ENCODE data around the gene CDC37L1. TPM values are rescaled to one million over a fixed set of nuclear protein-coding genes. Genes with fewer than 3 reads are reported as not detected.

The CDC37L1 gene
- total RNA-seq, 1 donor from 2014 or later, result 23.8 TPM

DNA sequence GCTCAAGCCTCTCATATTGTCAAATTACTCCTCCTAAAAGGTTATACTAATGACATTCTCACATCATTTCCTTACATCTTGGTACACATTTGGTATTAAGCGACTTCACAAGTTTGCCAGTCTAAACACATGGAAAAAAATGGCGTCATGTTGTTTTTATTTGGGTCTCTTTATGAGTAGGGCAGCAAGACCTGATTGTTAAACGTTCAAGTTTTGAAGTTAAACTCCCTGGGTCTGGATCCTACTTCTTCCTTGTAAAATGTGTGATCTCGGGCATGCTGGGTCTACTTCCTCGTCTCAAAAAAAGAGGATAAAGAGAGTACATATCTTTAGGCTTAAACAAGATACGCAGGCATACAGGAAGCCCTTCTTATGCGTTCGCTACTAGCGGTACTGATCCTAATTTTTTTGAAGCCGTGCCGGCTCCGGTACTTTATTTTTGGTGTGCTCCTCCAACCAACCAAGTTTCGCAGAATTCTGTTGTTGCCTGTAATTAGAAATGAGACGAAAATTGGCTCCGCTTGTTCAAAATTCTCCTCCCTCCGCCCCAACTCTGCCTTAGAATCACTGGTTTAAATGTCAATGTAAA, 596 bp upstream of the CDC37L1 start:
- Histone ChIP-seq H3K27ac (peak overlapping the region; percentile 98), H3K4me3 (peak overlapping the region; percentile 77 to 94), H3K9me3 (no peaks in the 10 kb centered on the region), H3K4me1 (peaks cover 33% of the 10 kb centered on the region), H3K27me3 (no peaks in the 10 kb centered on the region), H3K36me3 (no peaks in the 10 kb centered on the region)
- TF ChIP-seq POLR2AphosphoS5 (IDR thresholded peaks at IDR 0.05; ENCODE audit: insufficient read depth in 1 of 2, low read depth in 1 of 2) (no peak), POLR2A (IDR thresholded peaks at IDR 0.05) (no peak)
- TF ChIP-seq, protein P1, sequence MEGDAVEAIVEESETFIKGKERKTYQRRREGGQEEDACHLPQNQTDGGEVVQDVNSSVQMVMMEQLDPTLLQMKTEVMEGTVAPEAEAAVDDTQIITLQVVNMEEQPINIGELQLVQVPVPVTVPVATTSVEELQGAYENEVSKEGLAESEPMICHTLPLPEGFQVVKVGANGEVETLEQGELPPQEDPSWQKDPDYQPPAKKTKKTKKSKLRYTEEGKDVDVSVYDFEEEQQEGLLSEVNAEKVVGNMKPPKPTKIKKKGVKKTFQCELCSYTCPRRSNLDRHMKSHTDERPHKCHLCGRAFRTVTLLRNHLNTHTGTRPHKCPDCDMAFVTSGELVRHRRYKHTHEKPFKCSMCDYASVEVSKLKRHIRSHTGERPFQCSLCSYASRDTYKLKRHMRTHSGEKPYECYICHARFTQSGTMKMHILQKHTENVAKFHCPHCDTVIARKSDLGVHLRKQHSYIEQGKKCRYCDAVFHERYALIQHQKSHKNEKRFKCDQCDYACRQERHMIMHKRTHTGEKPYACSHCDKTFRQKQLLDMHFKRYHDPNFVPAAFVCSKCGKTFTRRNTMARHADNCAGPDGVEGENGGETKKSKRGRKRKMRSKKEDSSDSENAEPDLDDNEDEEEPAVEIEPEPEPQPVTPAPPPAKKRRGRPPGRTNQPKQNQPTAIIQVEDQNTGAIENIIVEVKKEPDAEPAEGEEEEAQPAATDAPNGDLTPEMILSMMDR (IDR thresholded peaks at IDR 0.05), result no peak
- intact Hi-C loops (cut with DNase I), result no loop called here
- DNase-seq (ENCODE audit: extremely low spot score in 2 of 2), result no peak

DNA sequence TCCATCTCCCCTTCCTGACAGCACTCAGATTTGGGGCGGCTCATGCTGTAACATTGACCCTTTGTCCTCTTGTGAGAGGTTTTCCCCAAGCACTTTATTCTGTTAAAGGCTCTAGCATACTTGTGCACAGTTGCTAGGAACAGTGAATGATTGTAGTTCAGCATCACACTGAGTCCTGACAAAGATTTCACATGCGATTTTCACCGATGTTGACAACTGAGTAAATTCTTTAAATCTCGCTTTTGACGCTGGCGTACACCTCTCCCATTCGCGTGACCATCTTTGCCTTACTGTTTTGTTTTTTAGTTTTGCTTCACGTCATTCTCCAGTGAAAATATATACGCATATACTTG, 780 bp downstream of the CDC37L1 start:
- no peak for DNase-seq (ENCODE audit: extremely low spot score in 2 of 2)
- no peak for TF ChIP-seq POLR2AphosphoS5 (IDR thresholded peaks at IDR 0.05; ENCODE audit: insufficient read depth in 1 of 2, low read depth in 1 of 2)
- TF ChIP-seq, protein P1 (IDR thresholded peaks at IDR 0.05), result no peak
- Histone ChIP-seq H3K27ac (peak overlapping the region; percentile 98), H3K4me3 (peak overlapping the region; percentile 77 to 94), H3K27me3 (no peaks in the 10 kb centered on the region), H3K4me1 (peaks cover 33% of the 10 kb centered on the region), H3K36me3 (no peaks in the 10 kb centered on the region), H3K9me3 (no peaks in the 10 kb centered on the region)
- intact Hi-C loops (cut with DNase I), result loop anchor here (5.0 to 10.0 kb wide), 2 partner anchors 62 to 305 kb away; partner anchors contain the start of genes AK3 and JAK2

DNA sequence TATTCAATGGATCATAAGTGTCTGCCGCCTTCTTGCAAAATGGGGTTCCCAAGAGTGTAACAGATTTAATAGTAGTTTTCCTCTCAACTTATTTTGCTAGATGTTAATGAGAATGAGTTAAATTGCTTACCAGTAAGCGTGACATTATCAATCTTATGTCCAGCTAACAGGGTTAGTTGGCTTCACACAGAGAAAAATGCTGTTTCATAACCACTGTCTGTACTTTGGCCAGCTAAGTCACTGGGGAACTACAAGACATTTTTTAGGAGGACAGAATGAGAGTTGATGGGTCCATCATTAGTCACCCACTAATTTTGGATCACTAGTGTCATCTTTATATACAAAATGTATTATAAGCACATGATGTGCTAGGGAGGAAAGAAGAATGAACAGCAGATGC, 1.4 kb downstream of the CDC37L1 start:
- DNase-seq (ENCODE audit: extremely low spot score in 2 of 2), result no peak
- H3K27me3 ChIP-seq, result no peaks in the 10 kb centered on the region
- peaks cover 33% of the 10 kb centered on the region for H3K4me1 ChIP-seq
- H3K27ac ChIP-seq, result peak overlapping the region; percentile 98
- intact Hi-C loops (cut with DNase I), result loop anchor here (5.0 to 10.0 kb wide), 2 partner anchors 62 to 304 kb away; partner anchors contain the start of genes AK3 and JAK2
- H3K36me3 ChIP-seq, result peaks cover 0 to 2% of the 10 kb centered on the region in 2 donors
- H3K9me3 ChIP-seq, result no peaks in the 10 kb centered on the region
- peak overlapping the region; percentile 77 to 94 for H3K4me3 ChIP-seq
- TF ChIP-seq POLR2A (IDR thresholded peaks at IDR 0.05) (no peak), POLR2AphosphoS5 (IDR thresholded peaks at IDR 0.05; ENCODE audit: insufficient read depth in 1 of 2, low read depth in 1 of 2) (no peak)
- TF ChIP-seq, protein P1 (IDR thresholded peaks at IDR 0.05), result no peak

DNA sequence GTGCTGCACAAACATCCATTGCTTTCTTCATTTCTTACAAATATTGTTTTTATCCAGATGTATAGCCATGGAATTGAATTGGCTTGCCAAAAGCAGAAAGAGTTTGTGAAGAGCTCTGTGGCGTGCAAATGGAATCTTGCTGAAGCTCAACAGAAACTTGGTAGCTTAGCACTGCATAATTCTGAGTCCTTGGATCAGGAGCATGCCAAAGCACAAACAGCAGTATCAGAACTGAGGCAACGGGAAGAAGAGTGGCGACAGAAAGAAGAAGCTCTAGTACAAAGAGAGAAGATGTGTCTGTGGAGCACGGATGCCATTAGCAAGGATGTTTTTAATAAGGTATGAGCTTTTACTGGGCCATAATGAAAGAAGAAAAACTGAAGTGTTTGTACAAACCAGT, 5.5 kb downstream of the CDC37L1 start:
- no peak overlapping the region for H3K4me3 ChIP-seq
- intact Hi-C loops (cut with DNase I), result loop anchor here (5.0 to 10.0 kb wide), 2 partner anchors 57 to 300 kb away; partner anchors contain the start of genes AK3 and JAK2
- peaks cover 0 to 22% of the 10 kb centered on the region in 2 donors for H3K36me3 ChIP-seq
- H3K4me1 ChIP-seq, result peaks cover 22% of the 10 kb centered on the region
- DNase-seq (ENCODE audit: extremely low spot score in 2 of 2), result no peak
- no peaks in the 10 kb centered on the region for H3K27me3 ChIP-seq
- TF ChIP-seq POLR2AphosphoS5 (IDR thresholded peaks at IDR 0.05; ENCODE audit: insufficient read depth in 1 of 2, low read depth in 1 of 2) (no peak), POLR2A (IDR thresholded peaks at IDR 0.05) (no peak)
- TF ChIP-seq, protein P1 (IDR thresholded peaks at IDR 0.05), result no peak
- H3K9me3 ChIP-seq, result no peaks in the 10 kb centered on the region
- no peak overlapping the region for H3K27ac ChIP-seq

DNA sequence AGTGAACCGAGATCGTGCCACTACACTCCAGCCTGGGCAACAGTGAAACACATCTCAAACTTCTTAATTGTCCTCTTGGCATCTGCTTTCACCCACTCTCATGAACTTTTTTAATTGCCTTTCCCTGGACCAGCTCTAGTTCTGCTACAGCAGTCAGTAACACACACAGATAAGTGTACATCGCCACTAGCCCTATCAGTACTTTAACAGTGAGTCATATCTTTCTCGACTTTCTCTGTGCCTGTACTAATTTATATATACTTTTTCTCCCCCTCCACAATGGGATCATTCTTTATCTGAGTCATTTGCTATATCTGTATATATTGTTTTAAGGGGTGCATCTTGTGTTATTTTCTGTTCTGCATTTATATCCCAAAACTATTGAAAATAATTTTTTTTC, 6.7 kb downstream of the CDC37L1 start:
- Histone ChIP-seq H3K4me1 (peaks cover 20% of the 10 kb centered on the region), H3K27me3 (no peaks in the 10 kb centered on the region), H3K36me3 (peaks cover 0 to 35% of the 10 kb centered on the region in 2 donors), H3K4me3 (no peak overlapping the region), H3K9me3 (no peaks in the 10 kb centered on the region), H3K27ac (no peak overlapping the region)
- TF ChIP-seq POLR2A (IDR thresholded peaks at IDR 0.05) (no peak), POLR2AphosphoS5 (IDR thresholded peaks at IDR 0.05; ENCODE audit: insufficient read depth in 1 of 2, low read depth in 1 of 2) (no peak)
- TF ChIP-seq, protein P1 (IDR thresholded peaks at IDR 0.05), result no peak
- intact Hi-C loops (cut with DNase I), result loop anchor here (10.0 kb wide), 1 partner anchor 299 kb away; the partner anchor contains the start of gene JAK2
- no peak for DNase-seq (ENCODE audit: extremely low spot score in 2 of 2)

Data from vagina (tissue), 2 donors.